OCI-LY7 (cell line): Measurements from ENCODE around the gene POLR3H.

ENCODE experiments used
- EZH2phosphoT487 ChIP-seq: fragments of 200-600 bp; sonication (generic); IDR thresholded peaks from 2 replicates; pipeline ENCODE4 v1.6.1; 2018; ENCODE audit warnings: low read depth, borderline replicate concordance, mild to moderate bottlenecking, mixed run types, antibody characterized with exemption, low read length, moderate library complexity, mixed read lengths
- TF ChIP-seq, protein P1 (sequence below): fragments of 200-600 bp; sonication (generic); conservative IDR thresholded peaks from 2 replicates; pipeline ENCODE4 v1.5.1; 2014; ENCODE audit warnings: mild to moderate bottlenecking, antibody characterized with exemption, low read length, moderate library complexity, mixed read lengths

DNA sequence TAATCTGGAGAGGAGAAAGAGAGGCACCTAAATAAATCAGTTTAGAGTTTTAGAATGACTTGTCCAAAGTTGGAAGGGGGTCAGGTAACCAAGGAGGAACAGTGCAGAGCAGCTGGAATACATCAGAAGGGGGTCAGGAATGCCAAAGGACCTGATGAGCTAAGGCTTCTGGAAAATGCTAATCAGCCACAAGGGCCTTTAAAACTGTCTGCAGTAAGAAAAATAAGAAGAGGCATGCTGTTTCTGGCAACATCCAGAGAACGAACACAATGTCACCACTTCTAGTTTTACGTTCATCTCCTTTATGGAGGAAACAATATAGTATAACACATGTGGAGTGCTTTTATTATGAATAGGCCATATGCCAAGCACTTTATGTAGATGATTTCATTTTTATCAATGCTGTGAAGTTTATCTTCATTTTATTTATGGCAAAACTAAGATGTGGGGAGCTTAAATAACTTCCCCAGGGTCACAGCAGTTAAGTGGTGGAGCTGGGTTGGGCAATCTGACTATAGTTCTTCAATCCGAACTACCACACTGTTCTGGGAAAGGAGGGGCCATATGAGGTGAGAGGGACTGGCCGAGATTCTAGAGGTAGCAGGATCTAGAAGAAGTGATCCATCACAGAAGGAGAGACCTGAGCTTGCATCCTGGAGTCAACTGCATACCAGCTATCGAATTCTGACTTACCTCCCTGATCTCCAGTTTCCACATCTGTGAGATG is 52.7 kb downstream of the POLR3H start:
- TF ChIP-seq, protein P1, sequence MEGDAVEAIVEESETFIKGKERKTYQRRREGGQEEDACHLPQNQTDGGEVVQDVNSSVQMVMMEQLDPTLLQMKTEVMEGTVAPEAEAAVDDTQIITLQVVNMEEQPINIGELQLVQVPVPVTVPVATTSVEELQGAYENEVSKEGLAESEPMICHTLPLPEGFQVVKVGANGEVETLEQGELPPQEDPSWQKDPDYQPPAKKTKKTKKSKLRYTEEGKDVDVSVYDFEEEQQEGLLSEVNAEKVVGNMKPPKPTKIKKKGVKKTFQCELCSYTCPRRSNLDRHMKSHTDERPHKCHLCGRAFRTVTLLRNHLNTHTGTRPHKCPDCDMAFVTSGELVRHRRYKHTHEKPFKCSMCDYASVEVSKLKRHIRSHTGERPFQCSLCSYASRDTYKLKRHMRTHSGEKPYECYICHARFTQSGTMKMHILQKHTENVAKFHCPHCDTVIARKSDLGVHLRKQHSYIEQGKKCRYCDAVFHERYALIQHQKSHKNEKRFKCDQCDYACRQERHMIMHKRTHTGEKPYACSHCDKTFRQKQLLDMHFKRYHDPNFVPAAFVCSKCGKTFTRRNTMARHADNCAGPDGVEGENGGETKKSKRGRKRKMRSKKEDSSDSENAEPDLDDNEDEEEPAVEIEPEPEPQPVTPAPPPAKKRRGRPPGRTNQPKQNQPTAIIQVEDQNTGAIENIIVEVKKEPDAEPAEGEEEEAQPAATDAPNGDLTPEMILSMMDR = no peak
- TF ChIP-seq EZH2phosphoT487 = no peak
